GM19043 (cell line): ENCODE results near the gene UPK2.

Experiments used
- ATAC-seq: cut with Tn5 transposase; IDR thresholded peaks from one replicate; pipeline ENCODE4 v1.9.1; 2021; ENCODE audit warnings: low read depth; ENCODE audit not compliant: unreplicated experiment

Gene UPK2

DNA sequence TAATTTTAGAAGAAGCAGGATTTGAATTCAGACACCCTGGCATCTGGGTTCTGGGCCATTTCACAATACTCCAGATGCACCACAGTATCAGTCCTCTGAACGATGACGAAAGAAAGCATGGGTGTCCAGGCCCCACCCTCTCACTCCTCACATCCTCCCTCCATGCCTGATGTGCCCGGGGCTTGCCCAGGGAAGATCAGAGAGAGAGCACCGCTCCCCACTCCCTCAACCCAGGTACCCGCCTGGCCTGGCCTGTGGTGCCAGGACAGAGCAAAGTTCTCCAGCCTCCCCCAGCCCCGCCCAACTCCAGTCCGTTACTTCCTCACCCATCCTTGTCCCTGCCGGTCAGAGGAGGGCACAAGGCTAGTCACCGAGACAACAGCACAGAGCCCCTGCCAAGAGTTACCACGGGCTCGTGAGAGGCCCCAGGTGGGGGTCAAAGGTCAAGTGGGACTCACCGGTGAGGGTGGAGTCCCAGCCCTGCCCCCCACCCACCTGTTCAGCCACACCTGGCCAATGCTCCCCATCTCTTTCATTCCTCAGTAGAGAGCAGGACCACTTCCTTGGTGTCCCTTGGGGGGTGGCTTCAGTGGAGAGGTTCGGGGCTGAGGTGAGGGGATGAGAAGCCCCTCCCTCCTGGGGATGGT, 38.5 kb upstream of the UPK2 start:
- no peak for ATAC-seq

DNA sequence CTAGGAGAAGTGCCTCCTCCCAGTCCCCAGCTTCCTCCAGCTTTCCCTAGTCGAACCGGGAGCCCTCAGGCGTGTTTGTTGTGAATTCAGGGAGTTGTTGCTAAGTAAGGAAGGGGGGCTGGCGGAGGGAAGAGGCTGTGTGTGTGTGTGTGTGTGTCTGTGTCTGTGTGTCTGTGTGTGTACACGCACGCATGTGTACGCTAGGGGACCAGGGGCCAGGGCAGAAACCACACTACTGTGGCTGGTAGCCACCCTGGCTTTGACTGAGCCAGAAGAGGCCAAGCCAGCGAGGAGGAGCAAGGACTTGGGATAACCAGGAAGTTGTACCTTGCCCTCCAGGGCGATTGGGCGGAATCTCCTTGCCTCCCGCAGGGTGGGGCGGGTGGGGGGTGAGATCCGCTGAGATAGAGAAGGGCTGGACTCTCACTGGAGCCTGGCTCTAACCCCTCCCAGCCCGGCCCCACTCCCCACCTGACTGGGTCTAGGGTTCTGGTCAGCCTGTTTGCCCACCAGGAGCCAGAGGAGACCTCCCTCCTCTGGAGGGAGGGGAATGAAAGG, 37.9 kb upstream of the UPK2 start:
- no peak for ATAC-seq

- ATAC-seq, result no peak
These were observed 37.3 kb upstream of the UPK2 start for GRCh38 chr11:118918686-118919280.

GRCh38 chr11:118921121-118921928, 34.8 kb upstream of the UPK2 start:
- ATAC-seq, result no peak

DNA sequence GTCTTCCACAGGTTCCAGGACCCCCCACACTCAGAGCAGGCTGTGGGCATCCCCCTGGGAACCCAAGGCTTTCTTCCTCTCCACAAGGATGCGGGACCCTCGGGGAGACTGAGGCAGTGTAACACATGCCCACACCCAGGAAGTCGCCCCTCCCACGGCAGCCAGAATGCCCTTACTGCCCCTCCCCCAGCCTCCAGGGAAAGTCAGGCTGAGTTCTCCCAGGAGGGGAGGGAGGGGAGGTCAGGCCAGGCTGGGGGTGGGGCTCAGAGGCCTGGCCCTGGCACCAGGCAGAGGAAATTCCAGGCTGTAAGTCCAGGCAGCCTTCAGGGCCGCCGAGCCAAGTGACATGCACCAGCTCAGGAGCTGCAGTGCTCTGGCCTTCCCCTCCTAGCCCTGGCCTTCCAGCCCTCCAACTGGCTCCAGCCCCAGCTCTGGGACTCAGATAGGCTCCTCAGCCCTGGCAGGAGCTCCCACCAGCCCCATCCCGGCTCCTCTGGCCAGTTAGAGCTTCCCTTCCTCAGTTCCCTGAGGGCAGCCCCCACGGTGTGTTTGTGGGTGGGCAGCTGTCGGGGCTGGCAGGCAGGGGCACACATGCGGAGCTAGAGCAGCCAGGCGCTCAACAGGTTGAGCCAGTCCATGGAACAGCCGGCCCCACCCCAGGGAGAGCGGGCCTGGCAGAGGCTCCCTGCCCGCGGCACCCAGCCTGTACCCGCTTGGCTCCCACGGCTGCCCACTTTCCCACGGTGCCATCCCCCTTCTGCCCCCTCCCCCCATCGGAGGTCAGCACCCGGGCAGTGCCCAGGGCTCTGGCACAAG, 34.0 kb upstream of the UPK2 start:
- ATAC-seq, result no peak

DNA sequence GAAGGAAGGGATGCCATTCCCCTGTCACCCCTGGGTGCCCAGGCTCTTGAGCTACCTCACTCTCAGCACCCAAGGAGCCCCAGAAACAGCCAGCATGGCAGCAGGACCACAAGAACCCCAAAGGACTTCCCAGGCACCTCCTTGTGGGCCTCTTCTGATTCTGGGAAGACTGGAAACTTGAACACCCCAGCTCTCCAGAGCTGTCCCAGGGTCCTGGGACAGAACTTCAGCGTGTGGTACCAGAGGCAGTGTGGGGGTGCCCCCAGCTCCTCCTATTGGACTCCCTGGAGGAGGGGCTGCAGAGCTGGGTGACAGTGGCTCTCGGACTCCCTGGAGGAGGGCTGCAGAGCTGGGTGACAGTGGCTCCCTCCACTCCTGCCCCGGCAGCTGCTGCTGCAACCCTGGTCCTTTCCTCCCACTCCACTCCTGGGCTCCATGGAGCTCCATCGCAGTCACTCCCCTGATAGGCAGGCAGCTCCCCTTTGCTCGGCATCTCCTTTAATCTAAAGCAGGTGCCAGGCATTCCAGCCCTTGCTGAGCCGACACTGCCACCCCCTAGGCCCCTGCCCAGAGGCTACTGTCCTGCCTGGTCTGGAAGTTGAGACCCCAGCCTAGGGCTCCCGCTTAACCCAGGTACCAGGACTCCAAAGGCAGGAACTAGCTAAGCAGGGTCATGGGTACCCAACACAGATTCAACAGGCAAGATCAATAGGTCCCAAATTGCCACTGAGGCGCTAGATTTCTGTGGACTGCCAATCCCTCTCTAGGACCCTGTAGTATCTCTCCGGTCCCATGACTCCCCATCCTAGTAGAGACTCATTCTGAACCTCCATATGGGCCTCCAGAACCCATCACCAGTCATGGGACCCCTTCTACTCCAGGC, 33.1 kb upstream of the UPK2 start:
- ATAC-seq, result no peak

- no peak for ATAC-seq
These were observed 32.1 kb upstream of the UPK2 start for GRCh38 chr11:118923721-118924587.

DNA sequence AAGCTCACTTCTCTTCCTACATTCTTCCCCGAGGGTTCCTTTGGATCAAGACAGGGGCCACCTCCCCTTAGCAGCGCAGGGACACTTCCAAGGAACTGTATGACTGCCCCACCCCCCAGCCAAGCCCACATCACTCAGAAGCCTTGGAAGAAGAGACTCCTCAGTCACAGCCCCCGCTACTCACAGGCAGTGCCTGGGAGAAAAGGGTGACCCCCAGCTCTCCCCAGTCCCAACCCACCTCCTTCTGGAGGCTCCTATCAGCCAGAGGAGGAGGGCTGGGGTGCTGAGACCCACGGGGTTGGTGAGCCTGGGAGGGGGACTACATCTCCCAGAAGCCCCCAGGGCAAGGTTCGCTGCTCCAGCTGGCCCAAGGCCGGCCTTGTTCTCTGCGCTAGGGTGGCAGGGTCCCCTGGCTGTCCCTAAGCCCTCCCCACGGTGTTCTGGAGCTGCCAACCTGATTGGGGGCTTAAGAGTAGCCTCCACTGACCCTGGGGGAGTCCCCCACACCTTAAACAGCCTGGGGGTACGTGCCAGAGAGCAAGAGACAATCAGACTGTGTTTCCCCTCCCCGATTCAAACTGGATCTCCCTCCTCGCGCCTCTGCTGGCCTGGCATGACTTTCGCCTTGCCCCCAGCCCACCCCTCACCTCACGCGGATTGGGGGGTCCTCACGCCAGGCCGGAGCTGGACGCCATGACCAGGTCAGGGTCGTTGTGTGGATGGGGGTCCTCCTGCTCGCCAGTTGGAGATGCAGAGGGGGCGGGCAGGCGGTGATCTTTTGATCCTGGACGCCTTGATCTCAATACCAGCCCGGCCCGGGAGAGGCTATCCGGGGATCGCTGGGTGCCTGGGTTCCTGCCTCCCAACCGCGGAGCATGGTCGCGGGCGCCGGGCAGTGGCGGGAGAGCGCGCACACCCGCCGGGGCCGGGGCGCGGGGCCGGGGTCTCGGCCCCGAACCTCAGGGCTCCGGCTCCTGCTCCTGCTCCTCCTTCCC, 31.2 kb upstream of the UPK2 start:
- no peak for ATAC-seq

- no peak for ATAC-seq
These were observed 28.5 kb upstream of the UPK2 start for GRCh38 chr11:118927554-118928100.

GRCh38 chr11:118928101-118928869, 27.8 kb upstream of the UPK2 start:
- ATAC-seq, result peak; percentile 38

DNA sequence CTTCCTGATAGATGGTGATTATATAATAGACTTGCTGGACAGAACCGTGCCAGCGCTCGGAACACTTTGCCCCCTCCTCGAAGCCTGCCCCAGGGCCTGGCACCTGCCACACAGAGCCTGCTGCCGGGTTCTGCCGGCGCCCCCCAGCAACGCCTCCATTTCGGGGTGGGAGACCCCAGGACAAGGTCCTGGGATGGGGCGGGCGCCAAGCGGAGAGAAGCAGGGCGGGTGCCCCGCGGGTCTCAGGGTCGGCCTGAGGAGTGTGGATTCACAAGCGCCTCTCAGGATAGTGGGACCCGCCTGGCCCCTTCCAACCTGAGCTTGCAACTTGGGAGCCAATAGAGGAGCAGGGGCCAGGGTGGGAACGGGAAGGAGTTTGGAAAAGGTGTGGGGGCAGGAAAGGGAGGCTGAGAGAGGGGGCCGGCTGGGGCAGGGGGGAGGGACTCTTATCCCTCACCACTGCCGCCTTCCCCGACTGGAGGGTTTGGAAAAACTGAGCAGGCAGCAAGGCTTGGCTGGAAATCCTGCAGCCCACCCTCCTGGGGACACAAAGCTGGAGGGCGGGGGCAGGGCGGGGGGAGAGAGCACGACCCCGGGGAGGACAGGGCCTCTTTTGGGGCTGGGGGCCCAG, 27.1 kb upstream of the UPK2 start:
- ATAC-seq, result no peak

DNA sequence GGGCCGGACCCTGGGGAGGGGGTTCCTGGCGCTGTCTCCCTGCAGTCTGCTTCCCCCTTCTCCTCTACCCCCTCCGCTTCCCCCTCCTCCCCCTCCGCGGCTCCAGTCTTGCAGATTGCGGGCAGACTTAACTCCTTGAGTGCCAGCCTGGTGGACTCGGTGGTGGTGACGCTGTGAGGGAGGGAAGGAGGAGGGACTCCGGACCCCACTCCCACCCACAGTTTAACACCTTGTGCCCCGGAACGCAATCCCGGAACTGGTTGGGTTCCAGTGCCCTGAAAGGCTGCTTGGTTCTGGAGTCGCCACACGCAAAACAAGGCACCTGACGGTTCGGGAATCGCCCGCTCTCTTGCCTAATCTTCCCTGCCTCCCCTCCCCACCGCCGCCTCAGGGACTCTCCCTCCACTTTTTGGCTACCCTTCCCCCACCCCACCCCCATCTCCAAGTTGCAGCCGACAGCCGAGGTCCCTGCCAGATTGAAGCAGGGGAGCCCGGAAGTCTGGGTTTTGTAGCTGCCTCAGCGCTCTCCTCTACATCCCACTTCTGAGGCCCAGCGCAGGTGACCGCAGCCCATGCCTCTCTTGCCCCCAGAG, 26.5 kb upstream of the UPK2 start:
- ATAC-seq, result no peak

DNA sequence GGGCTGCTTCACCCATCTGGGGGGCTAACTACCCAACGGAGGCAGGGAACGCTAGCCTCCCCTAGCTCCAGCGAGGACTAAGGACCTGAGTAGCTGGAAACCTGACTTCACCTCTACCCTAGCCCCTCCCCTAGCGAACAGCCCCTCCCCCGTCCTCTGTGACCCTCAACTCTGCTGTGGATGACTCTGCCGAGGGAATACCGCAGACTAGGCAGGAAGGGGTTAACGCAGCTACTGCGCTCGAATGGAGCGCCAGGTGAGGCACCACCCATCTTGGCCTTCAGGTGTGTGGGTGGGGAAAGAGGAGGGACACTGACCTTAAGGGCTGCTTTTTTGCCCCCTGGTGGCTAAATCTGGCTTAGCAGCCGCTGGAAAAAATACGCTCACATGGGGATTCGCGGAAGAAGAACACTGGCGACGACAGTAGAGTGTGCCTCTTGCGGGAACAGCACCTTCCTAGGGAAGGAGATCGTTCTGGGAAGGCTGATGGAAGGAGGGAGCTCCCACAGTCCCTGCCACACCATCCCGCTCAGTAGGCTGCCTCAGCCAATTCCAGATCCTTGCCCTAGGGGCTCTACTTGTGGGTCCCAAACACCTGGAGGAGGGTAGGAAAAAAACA, 25.9 kb upstream of the UPK2 start:
- no peak for ATAC-seq

- no peak for ATAC-seq
These were observed 24.5 kb upstream of the UPK2 start for GRCh38 chr11:118931571-118931970.

- no peak for ATAC-seq
These were observed 22.6 kb upstream of the UPK2 start for GRCh38 chr11:118933486-118933885.
